Activated T-cell treated with anti-CD3 and anti-CD28 coated beads, Interleukin-2, amount 50 U/mL, for 24 hours (primary cell): ENCODE data around the gene ADAMTS5.

ENCODE experiments used
- DNase-seq: peaks from one replicate; pipeline ENCODE4 v3.0.0-alpha.2; 2020
- H3K27ac Mint-ChIP-seq: 2 replicates; pipeline ENCODE4 v1.8.0; 2020; ENCODE audit warnings: mild to moderate bottlenecking, mixed read lengths
- H3K27me3 Mint-ChIP-seq: 2 replicates; pipeline ENCODE4 v1.8.0; 2020; ENCODE audit warnings: mixed read lengths
- H3K36me3 Mint-ChIP-seq: 2 replicates; pipeline ENCODE4 v1.8.0; 2020; ENCODE audit warnings: low read depth, mixed read lengths
- H3K4me1 Mint-ChIP-seq: 2 replicates; pipeline ENCODE4 v1.8.0; 2020; ENCODE audit warnings: low read depth, mixed read lengths
- H3K4me3 Mint-ChIP-seq: 2 replicates; pipeline ENCODE4 v1.8.0; 2020; ENCODE audit warnings: mild to moderate bottlenecking, moderate library complexity, mixed read lengths
- H3K9me3 Mint-ChIP-seq: 2 replicates; pipeline ENCODE4 v1.8.0; 2020; ENCODE audit warnings: mixed read lengths

Gene ADAMTS5

DNA sequence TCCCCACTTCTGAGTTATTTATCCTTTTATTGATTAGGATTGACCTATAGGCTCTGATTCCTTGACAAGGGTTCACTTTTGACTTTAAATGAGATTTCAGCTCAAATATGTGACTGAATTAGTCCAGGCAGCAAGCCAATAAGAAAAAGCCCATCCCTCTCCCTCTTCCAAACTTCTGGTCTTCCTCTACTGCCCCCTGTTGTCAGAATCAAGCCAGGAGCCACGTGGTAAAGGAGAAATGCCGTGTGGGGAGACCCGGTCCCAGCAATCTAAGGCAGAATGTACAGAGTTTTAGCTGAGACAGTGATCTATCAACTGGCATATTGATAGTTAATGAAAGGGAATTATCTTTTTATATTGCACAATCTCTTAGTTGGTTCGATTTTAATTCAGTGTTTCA lies 5.2 kb downstream of the ADAMTS5 start:
- no peak for DNase-seq
- Mint-ChIP-seq H3K4me3 (no peak overlapping the region), H3K27ac (no peak overlapping the region), H3K36me3 (no peaks in the 10 kb centered on the region), H3K4me1 (no peaks in the 10 kb centered on the region), H3K9me3 (no peaks in the 10 kb centered on the region), H3K27me3 (peaks cover 38% of the 10 kb centered on the region)

- no peaks in the 10 kb centered on the region for H3K9me3 Mint-ChIP-seq
- H3K4me1 Mint-ChIP-seq, result no peaks in the 10 kb centered on the region
- peaks cover 11% of the 10 kb centered on the region for H3K27me3 Mint-ChIP-seq
- DNase-seq, result no peak
- no peak overlapping the region for H3K4me3 Mint-ChIP-seq
- no peaks in the 10 kb centered on the region for H3K36me3 Mint-ChIP-seq
- no peak overlapping the region for H3K27ac Mint-ChIP-seq
These were observed 8.1 kb downstream of the ADAMTS5 start for GRCh38 chr21:26958788-26959187.

GRCh38 chr21:26956813-26957212 lies 10.1 kb downstream of the ADAMTS5 start:
- no peaks in the 10 kb centered on the region for H3K36me3 Mint-ChIP-seq
- no peaks in the 10 kb centered on the region for H3K4me1 Mint-ChIP-seq
- H3K4me3 Mint-ChIP-seq, result no peak overlapping the region
- H3K27me3 Mint-ChIP-seq, result peaks cover 16% of the 10 kb centered on the region
- no peak overlapping the region for H3K27ac Mint-ChIP-seq
- H3K9me3 Mint-ChIP-seq, result no peaks in the 10 kb centered on the region
- no peak for DNase-seq

GRCh38 chr21:26956216-26956615 lies 10.7 kb downstream of the ADAMTS5 start:
- H3K27ac Mint-ChIP-seq, result no peak overlapping the region

DNA sequence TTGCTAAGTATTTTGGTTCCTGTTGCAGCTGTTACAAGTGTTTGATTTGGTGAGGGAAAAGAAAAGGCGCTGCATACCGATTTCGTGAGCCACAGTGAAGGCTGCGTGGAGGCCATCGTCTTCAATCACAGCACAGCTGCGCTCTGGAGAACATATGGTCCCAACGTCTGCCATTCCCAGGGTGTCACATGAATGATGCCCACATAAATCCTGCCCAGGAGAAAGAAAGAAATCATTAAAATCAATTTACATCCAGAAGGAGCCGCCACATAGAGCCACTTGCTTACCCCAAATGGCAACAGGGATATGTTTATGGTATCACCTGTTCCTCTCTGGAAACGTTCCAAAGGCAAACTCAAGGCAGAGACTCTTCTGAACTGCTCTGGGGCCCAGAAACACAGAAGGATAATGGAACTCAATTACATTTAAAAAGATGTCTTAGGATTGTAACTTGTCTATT lies 12.2 kb downstream of the ADAMTS5 start:
- DNase-seq, result no peak

More at GRCh38 chr21:26956216-26956615, 10.7 kb downstream of the ADAMTS5 start:
- peaks cover 11% of the 10 kb centered on the region for H3K27me3 Mint-ChIP-seq
- no peak overlapping the region for H3K4me3 Mint-ChIP-seq
- no peaks in the 10 kb centered on the region for H3K9me3 Mint-ChIP-seq
- H3K36me3 Mint-ChIP-seq, result no peaks in the 10 kb centered on the region
- no peaks in the 10 kb centered on the region for H3K4me1 Mint-ChIP-seq
- no peak for DNase-seq

GRCh38 chr21:26952374-26953066 lies 14.4 kb downstream of the ADAMTS5 start:
- no peaks in the 10 kb centered on the region for H3K4me1 Mint-ChIP-seq
- no peaks in the 10 kb centered on the region for H3K9me3 Mint-ChIP-seq
- H3K27ac Mint-ChIP-seq, result no peak overlapping the region
- no peaks in the 10 kb centered on the region for H3K36me3 Mint-ChIP-seq
- H3K4me3 Mint-ChIP-seq, result no peak overlapping the region
- peaks cover 9% of the 10 kb centered on the region for H3K27me3 Mint-ChIP-seq
- no peak for DNase-seq

More for the DNA sequence above, 12.2 kb downstream of the ADAMTS5 start:
- Mint-ChIP-seq H3K27me3 (peaks cover 9% of the 10 kb centered on the region), H3K36me3 (no peaks in the 10 kb centered on the region), H3K9me3 (no peaks in the 10 kb centered on the region), H3K4me3 (no peak overlapping the region), H3K27ac (no peak overlapping the region), H3K4me1 (no peaks in the 10 kb centered on the region)

- no peak for DNase-seq
- H3K27ac Mint-ChIP-seq, result no peak overlapping the region
- peaks cover 9% of the 10 kb centered on the region for H3K27me3 Mint-ChIP-seq
- no peak overlapping the region for H3K4me3 Mint-ChIP-seq
- no peaks in the 10 kb centered on the region for H3K4me1 Mint-ChIP-seq
- no peaks in the 10 kb centered on the region for H3K9me3 Mint-ChIP-seq
- no peaks in the 10 kb centered on the region for H3K36me3 Mint-ChIP-seq
These were observed 17.1 kb downstream of the ADAMTS5 start for GRCh38 chr21:26949830-26950229.

DNA sequence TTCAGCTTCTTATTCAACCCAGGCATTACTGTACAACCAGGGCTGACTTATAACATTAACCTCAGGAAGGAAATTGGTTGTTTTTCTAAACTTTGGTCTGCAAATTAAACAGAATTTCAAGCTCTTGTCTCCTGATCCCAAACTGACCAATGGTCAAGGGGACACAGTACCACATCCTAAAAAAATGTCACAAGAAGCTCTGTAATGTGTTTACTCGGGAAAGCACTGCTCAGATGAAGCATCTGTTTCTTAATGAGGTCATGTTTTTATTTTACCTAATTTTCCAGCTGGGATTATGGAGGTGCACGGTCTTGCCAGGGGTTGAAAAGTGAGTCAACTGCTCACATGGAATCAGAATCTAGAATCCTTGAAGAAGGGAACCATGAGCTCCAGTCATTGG lies 18.7 kb downstream of the ADAMTS5 start:
- DNase-seq, result no peak
- Mint-ChIP-seq H3K36me3 (no peaks in the 10 kb centered on the region), H3K4me3 (no peak overlapping the region), H3K27me3 (peaks cover 8% of the 10 kb centered on the region), H3K4me1 (no peaks in the 10 kb centered on the region), H3K27ac (no peak overlapping the region), H3K9me3 (no peaks in the 10 kb centered on the region)

DNA sequence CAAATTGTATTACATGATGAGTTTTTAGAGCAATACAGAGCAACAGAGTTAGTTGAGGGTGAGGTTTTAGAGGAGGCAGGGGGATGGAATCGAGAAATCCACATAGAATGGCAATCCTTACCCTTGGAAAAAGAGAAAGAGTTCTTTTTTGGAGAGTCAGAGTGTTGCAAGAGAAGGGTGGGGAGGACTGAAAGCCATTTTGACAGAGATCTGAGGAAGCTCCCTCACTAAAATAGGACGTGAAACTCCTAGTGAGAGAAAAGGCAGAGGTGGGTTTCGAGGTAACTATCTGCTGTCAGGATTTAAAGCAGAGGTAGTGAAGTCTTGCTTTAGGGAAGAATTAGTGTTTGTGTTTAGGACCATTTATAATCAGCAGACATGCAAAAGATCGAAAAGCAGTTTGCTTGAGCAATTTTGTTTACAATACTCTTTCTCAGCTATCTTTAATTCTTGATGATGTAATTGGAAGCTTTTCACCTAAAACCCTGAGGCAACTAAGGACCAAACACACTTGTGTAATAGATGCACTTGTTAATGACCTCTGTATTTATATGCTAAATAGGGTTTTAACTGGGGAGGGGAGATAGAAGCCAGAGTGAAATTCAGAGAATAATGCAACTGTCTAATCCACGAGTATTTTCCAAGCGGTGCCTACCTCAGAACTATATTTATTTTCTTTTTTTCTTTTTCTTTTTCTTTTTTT lies 20.0 kb downstream of the ADAMTS5 start:
- H3K4me1 Mint-ChIP-seq, result no peaks in the 10 kb centered on the region
- no peak overlapping the region for H3K4me3 Mint-ChIP-seq
- H3K9me3 Mint-ChIP-seq, result no peaks in the 10 kb centered on the region
- H3K27me3 Mint-ChIP-seq, result no peaks in the 10 kb centered on the region
- no peak for DNase-seq
- H3K36me3 Mint-ChIP-seq, result no peaks in the 10 kb centered on the region
- H3K27ac Mint-ChIP-seq, result no peak overlapping the region

- H3K4me1 Mint-ChIP-seq, result no peaks in the 10 kb centered on the region
- no peaks in the 10 kb centered on the region for H3K36me3 Mint-ChIP-seq
- no peak for DNase-seq
- no peaks in the 10 kb centered on the region for H3K9me3 Mint-ChIP-seq
- H3K27ac Mint-ChIP-seq, result no peak overlapping the region
- H3K27me3 Mint-ChIP-seq, result no peaks in the 10 kb centered on the region
- no peak overlapping the region for H3K4me3 Mint-ChIP-seq
These were observed 20.8 kb downstream of the ADAMTS5 start for GRCh38 chr21:26945916-26946675.

DNA sequence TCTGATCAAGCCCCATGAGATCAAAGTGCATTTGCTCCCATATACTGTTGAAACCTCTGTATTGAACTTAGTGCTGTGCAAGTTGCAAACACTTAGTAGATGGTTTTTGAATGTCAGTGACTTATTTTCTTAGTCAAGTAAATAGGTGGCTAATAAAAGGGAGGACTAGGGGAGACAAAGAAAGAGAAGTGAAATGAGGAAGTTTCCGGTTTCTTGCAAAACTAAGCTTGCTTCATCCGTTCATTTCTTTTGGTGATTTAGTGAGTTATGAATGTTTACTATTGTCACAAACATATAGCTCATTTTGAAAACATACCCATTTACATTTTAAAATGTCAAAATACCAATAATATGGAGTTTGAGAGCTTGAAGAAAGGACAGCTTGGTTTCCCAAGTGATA lies 23.0 kb downstream of the ADAMTS5 start:
- no peaks in the 10 kb centered on the region for H3K27me3 Mint-ChIP-seq
- no peaks in the 10 kb centered on the region for H3K9me3 Mint-ChIP-seq
- no peaks in the 10 kb centered on the region for H3K4me1 Mint-ChIP-seq
- H3K4me3 Mint-ChIP-seq, result no peak overlapping the region
- H3K27ac Mint-ChIP-seq, result no peak overlapping the region
- no peak for DNase-seq
- no peaks in the 10 kb centered on the region for H3K36me3 Mint-ChIP-seq

GRCh38 chr21:26941421-26941820 lies 25.5 kb downstream of the ADAMTS5 start:
- no peaks in the 10 kb centered on the region for H3K27me3 Mint-ChIP-seq
- H3K4me3 Mint-ChIP-seq, result no peak overlapping the region
- H3K9me3 Mint-ChIP-seq, result no peaks in the 10 kb centered on the region

DNA sequence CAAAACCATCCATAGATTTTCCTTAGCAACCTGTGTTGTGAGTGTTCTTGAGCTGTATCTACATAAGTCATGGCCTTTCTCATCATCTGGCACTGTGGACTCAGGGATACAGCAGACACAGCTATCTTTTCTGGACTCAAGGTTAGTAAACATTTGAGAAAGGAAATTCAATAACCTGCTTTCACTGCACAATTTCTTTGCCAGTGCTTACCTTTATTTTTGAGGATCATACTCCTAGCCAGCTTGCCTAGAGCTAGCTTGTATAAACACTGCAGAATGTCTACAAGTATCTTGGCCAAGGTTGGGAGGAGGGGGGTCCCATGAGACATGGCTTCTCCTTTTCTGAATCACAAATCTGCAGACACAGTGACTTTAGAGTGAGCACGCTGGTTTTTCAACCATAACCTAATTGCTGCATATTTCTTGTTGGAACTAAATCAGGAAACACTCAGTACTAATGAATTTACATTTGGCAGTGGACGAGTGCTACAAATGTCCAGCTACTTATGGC lies 27.2 kb downstream of the ADAMTS5 start:
- Mint-ChIP-seq H3K27ac (no peak overlapping the region), H3K9me3 (no peaks in the 10 kb centered on the region), H3K27me3 (no peaks in the 10 kb centered on the region), H3K36me3 (no peaks in the 10 kb centered on the region), H3K4me3 (no peak overlapping the region), H3K4me1 (no peaks in the 10 kb centered on the region)
- no peak for DNase-seq

More at GRCh38 chr21:26941421-26941820, 25.5 kb downstream of the ADAMTS5 start:
- Mint-ChIP-seq H3K4me1 (no peaks in the 10 kb centered on the region), H3K36me3 (no peaks in the 10 kb centered on the region), H3K27ac (no peak overlapping the region)
- DNase-seq, result no peak

GRCh38 chr21:26936641-26937040 lies 30.2 kb downstream of the ADAMTS5 start:
- H3K4me3 Mint-ChIP-seq, result no peak overlapping the region
- H3K4me1 Mint-ChIP-seq, result no peaks in the 10 kb centered on the region
- H3K27ac Mint-ChIP-seq, result no peak overlapping the region
- DNase-seq, result no peak
- H3K36me3 Mint-ChIP-seq, result no peaks in the 10 kb centered on the region
- no peaks in the 10 kb centered on the region for H3K27me3 Mint-ChIP-seq
- H3K9me3 Mint-ChIP-seq, result no peaks in the 10 kb centered on the region
